ENCODE results near the gene FAM81A. TPM values are rescaled to one million over a fixed set of nuclear protein-coding genes. Genes with fewer than 3 reads are reported as not detected.
"Not testable (repeated sequence)": the region's sequence is repeated elsewhere in the genome, so short reads cannot be mapped to it uniquely, and the experiment has no call there.

The FAM81A gene
- polyA plus RNA-seq, 4 donors = 6.3 to 24.0 (median 20.1) TPM

- DNase-seq (ENCODE audit: low read depth in 4 of 4, low spot score in 3 of 4) = no peak
Observed at GRCh38 chr15:59420986-59421618, 16.9 kb upstream of the FAM81A start.

GRCh38 chr15:59424616-59425015, 13.4 kb upstream of the FAM81A start:
- no peak for DNase-seq (ENCODE audit: low read depth in 4 of 4, low spot score in 3 of 4)

GRCh38 chr15:59428898-59429297, 9.1 kb upstream of the FAM81A start:
- not testable (repeated sequence) for DNase-seq (ENCODE audit: low read depth in 4 of 4, low spot score in 3 of 4)

- DNase-seq (ENCODE audit: low read depth in 4 of 4, low spot score in 3 of 4) = no peak
Observed at GRCh38 chr15:59432389-59432788, 5.6 kb upstream of the FAM81A start.

GRCh38 chr15:59434481-59434880, 3.5 kb upstream of the FAM81A start:
- DNase-seq (ENCODE audit: low read depth in 4 of 4, low spot score in 3 of 4) = no peak

- DNase-seq (ENCODE audit: low read depth in 4 of 4, low spot score in 3 of 4) = no peak
Observed at GRCh38 chr15:59436774-59437141, 1.2 kb upstream of the FAM81A start.

- DNase-seq (ENCODE audit: low read depth in 4 of 4, low spot score in 3 of 4) = no peak
Observed at GRCh38 chr15:59437142-59437816, 707 bp upstream of the FAM81A start.

GRCh38 chr15:59438625-59439290, 772 bp downstream of the FAM81A start:
- DNase-seq (ENCODE audit: low read depth in 4 of 4, low spot score in 3 of 4) = no peak

- no peak for DNase-seq (ENCODE audit: low read depth in 4 of 4, low spot score in 3 of 4)
Observed at GRCh38 chr15:59439576-59439975, 1.6 kb downstream of the FAM81A start.

GRCh38 chr15:59443341-59444072, 5.5 kb downstream of the FAM81A start:
- no peak for DNase-seq (ENCODE audit: low read depth in 4 of 4, low spot score in 3 of 4)

- no peak for DNase-seq (ENCODE audit: low read depth in 4 of 4, low spot score in 3 of 4)
Observed at GRCh38 chr15:59444081-59444835, 6.3 kb downstream of the FAM81A start.

- no peak for DNase-seq (ENCODE audit: low read depth in 4 of 4, low spot score in 3 of 4)
Observed at GRCh38 chr15:59444980-59445545, 7.1 kb downstream of the FAM81A start.

- DNase-seq (ENCODE audit: low read depth in 4 of 4, low spot score in 3 of 4) = no peak
Observed at GRCh38 chr15:59446232-59446957, 8.4 kb downstream of the FAM81A start.

- DNase-seq (ENCODE audit: low read depth in 4 of 4, low spot score in 3 of 4) = no peak
Observed at GRCh38 chr15:59447367-59447766, 9.4 kb downstream of the FAM81A start.

- DNase-seq (ENCODE audit: low read depth in 4 of 4, low spot score in 3 of 4) = no peak
Observed at GRCh38 chr15:59448871-59449270, 10.9 kb downstream of the FAM81A start.

GRCh38 chr15:59453474-59454215, 15.7 kb downstream of the FAM81A start:
- DNase-seq (ENCODE audit: low read depth in 4 of 4, low spot score in 3 of 4) = no peak

- DNase-seq (ENCODE audit: low read depth in 4 of 4, low spot score in 3 of 4) = no peak
Observed at GRCh38 chr15:59456114-59456513, 18.1 kb downstream of the FAM81A start.

- DNase-seq (ENCODE audit: low read depth in 4 of 4, low spot score in 3 of 4) = no peak
Observed at GRCh38 chr15:59457103-59457502, 19.1 kb downstream of the FAM81A start.

GRCh38 chr15:59461521-59461920, 23.5 kb downstream of the FAM81A start:
- DNase-seq (ENCODE audit: low read depth in 4 of 4, low spot score in 3 of 4) = no peak

All from left renal pelvis (tissue), 4 donors.